GM12874 (cell line): ENCODE results near the gene ATXN7.

Experiments
- TF ChIP-seq, protein P1 (sequence below): IDR thresholded peaks from 2 replicates; pipeline ENCODE4 v1.5.1; 2011; ENCODE audit warnings: low read depth, mild to moderate bottlenecking, control low read depth, low read length, moderate library complexity; ENCODE audit not compliant: insufficient read depth

ATXN7 gene

DNA sequence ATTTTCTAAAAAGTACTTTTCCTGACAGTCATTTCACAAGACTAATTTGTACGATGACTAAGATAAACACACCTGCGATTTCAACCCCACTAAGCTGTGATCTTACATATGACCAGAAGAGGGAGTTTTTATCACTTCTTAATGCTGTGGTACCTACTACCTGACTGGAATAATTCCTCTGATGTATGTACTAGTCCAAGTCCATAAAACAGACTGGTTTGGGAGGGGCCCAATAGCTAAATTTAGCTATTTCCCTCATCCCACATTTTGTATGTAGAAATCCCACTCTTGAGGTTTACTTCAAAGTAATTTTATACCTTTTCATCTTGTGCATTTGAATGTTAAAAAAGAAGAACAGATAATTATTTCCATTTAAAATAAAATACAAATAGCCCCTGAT is 98.2 kb downstream of the ATXN7 start:
- TF ChIP-seq, protein P1, sequence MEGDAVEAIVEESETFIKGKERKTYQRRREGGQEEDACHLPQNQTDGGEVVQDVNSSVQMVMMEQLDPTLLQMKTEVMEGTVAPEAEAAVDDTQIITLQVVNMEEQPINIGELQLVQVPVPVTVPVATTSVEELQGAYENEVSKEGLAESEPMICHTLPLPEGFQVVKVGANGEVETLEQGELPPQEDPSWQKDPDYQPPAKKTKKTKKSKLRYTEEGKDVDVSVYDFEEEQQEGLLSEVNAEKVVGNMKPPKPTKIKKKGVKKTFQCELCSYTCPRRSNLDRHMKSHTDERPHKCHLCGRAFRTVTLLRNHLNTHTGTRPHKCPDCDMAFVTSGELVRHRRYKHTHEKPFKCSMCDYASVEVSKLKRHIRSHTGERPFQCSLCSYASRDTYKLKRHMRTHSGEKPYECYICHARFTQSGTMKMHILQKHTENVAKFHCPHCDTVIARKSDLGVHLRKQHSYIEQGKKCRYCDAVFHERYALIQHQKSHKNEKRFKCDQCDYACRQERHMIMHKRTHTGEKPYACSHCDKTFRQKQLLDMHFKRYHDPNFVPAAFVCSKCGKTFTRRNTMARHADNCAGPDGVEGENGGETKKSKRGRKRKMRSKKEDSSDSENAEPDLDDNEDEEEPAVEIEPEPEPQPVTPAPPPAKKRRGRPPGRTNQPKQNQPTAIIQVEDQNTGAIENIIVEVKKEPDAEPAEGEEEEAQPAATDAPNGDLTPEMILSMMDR = peak; percentile 56; the same call in 1 of the 2 replicates

DNA sequence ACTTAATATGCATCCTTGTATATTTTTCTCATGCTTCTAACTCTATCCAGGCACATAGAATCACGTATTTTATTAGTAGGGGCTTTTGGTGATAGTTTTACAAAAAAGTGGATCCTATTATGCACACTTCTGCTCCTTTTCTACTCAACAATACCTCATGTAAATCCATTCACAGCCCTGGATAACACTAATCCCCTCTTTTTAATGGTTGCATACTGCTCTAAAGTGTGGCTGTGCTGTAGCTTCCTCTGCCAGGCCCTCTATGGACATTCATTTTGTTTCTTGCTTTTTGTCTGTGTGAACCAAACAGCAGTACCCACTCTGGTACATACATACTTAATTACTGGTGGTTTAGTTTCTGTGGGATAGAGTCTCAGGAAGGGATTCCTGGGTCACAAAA is 99.8 kb downstream of the ATXN7 start:
- TF ChIP-seq, protein P1 = no peak

DNA sequence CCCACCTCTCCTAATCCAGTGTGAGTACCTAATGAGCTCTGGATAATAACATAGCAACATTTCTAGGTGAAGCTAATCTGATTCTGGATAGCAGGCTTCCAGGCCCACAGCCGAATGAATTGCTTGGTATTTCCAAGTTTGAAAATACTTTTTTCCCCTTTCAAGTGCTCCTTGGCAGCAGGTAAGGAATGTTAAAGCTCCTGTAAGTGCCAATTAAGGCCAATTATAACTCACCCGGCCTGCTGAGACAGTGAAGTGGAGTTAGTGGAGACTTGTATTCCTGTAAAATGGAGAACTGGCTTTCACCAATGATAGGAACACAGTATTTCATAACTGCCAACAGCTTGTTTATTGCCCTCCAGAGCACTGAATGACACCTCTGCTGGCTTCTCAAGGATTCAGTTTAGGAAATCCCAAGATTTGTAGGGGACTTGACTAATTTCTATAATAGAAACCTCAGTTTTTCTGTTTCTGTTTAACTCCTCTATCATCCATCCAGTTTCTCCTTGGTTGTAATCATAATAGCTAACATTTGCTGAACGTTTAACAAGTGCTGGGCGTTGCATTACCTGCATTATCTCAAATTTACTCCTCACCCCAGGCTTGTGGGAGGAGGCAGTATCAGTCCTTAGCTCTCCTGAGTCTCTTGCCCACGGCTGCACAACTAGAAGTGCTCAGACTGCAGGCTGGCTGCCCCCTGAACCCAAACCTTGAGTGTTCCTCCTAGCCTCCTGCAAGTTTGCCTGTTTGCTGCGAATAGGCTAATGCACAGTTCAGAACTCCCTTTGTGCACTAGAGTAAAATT is 101.2 kb downstream of the ATXN7 start:
- TF ChIP-seq, protein P1 = no peak

DNA sequence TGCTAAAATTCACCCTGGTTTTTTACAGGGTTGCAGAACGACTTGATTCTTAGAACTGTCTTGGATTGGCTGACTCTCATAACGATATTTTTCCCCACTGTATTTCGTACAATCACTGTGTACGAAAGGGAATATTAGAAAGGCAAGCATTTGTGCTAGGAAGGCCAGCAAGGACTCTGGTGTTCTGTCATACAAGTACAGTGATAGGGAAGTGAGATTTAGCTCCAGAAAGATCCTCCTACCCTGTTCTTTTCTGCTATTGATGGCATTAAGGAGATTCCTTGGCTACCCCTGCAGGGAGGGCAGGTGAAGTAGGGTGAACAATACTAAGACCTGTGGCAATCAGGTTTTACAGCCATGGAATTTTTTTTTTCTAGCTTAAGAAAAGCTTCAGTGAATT is 102.3 kb downstream of the ATXN7 start:
- TF ChIP-seq, protein P1 = no peak

DNA sequence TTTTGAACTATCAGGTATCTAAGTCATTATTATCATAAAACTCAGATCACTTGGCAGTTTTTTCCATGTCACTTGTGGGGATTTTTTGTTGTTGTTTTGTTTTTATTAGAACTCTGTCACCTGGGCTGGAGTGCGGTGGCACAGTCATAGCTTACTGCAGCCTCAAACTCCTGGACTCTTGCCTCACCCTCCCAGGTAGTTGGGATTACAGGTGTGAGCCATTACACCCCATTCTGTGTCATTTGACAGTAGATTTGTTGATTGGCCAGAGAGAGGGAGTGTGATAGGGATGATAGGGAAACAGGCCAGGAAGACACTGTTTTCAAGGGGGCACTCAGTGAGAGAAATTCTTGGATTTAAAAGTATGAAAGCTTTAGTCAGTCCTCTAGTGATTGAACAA is 103.2 kb downstream of the ATXN7 start:
- TF ChIP-seq, protein P1 = no peak

DNA sequence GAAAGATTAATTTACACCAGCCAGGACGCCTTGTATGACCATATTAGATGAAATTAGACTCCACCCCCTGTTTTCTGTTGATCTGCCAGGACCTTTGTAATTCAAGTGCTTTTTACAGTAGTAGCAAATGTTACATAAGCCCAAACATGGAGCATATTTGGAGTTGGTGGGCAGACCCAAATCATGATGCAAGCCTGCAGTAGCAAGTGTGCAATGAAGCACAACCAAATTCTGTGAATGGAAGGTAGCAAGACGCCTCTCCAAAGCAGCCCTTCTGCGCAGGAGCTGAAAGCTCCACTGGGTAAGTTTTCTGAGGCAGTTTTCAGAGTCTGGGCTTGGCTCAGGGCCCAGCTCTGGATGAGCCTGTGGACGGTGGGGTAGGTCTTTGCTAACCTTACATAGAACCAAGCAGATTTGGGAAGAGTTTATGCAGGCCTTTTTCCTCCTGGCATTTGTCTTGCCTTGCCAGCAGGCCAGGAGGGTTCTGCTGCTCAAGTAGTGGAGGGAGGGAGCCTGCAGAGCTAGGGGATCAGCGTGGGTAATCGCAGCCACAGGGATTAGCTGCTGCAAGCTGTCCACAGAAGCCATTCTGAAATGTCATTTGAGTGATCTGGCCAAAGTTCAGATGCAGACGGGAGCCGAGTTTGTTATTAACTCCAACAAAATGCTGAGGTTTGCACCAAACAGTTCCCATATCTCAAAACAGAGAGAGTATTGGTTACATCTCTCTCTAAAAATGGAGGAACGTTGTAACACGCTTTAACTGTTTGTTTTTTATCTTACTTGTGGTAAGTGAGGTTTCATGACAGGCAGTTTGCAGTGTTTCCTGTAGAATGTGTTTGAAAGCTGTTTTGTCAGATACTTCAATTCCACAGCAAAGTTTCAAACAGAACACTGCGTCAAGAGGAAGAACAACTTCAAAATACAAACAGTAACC is 104.3 kb downstream of the ATXN7 start:
- TF ChIP-seq, protein P1 = no peak
